ENCODE results near the gene COL4A1.

COL4A1 gene

DNA sequence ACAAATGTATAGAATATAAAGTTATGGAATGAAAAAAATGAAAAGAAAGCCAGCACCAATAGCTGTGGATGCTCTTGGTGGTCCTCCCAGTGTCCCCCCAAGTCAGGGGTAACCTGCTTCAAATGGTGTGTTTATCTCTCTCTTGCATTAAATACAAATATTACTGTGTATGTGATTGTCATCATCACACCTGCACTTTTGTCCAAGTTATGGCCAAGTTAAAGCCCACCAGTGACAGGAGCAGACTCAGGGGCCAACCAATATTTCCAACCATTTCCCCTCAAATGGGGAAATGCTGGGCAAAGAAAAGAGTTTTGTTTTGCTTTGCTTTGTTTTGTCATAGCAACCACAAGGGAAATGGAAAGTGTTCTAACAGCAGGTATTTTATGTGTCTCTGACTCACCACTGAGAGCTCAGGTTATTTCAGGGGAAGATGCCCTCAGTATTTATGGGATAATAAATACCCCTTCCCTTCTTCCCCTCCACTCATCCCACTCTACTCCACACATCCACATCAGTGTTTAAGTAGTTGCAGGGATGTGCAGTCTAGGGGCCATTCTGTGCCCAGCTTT, 133.6 kb downstream of the COL4A1 start:
- DNase-seq (ENCODE audit: low read depth in 2 of 3, low spot score in 2 of 3): no peak

GRCh38 chr13:110170882-110171281, 136.1 kb downstream of the COL4A1 start:
- no peak for DNase-seq (ENCODE audit: low read depth in 2 of 3, low spot score in 2 of 3)

DNA sequence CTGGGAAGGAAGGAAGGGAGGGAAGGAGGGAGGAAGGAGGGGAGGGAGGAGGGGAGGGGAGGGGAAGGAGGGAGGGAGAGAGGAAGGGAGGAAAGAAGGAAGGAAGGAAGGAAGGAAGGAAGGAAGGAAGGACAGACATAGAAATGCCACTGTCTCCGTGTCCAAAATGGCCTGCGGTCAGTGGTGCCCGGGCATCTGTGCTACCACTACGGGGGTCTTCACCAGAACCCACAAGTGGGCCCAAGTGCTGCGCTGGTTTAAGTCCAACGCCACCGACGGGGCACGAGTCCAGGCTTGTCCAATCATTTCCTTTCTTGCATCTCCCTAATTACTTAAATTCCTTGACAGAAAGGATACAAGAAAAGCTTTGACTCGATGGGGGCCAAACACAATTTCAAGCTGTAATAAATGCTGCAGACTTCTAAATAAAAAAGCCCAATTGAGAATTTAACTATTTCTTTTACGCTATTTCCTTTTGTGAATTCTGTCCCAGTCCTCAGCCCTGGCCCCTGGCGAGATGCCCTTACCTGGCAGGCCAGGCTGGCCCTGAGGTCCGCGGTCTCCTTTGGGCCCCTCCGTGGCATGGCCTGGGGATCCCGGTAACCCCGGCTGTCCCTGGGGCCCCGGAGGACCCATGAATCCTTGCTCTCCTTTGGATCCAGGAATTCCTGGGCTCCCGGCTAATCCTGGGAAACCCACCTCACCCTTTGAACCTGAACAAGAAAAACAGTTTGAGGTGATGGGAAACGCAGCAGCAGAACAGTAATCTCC, 136.8 kb downstream of the COL4A1 start:
- DNase-seq (ENCODE audit: low read depth in 2 of 3, low spot score in 2 of 3): no peak

GRCh38 chr13:110168999-110169933, 137.7 kb downstream of the COL4A1 start:
- no peak for DNase-seq (ENCODE audit: low read depth in 2 of 3, low spot score in 2 of 3)

DNA sequence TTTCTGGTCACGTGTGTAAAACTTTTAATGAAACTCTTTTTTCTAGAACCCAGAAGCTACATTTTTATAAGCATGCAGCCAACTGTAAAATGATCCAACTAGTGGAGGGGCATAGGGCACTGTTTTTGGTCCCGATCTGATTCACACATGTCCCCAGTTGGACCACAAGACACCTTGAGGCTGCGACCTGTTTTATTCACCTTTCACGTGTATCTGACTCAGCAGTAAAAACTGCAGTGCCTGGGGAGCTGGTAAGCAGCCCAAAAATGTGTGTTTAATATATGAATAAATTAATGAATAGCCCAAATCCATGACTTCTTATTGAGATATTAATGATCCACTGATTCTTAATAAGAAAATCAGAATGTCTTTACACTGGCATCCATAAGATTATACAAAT, 140.4 kb downstream of the COL4A1 start:
- no peak for DNase-seq (ENCODE audit: low read depth in 2 of 3, low spot score in 2 of 3)

GRCh38 chr13:110164706-110165105, 142.3 kb downstream of the COL4A1 start:
- no peak for DNase-seq (ENCODE audit: low read depth in 2 of 3, low spot score in 2 of 3)

DNA sequence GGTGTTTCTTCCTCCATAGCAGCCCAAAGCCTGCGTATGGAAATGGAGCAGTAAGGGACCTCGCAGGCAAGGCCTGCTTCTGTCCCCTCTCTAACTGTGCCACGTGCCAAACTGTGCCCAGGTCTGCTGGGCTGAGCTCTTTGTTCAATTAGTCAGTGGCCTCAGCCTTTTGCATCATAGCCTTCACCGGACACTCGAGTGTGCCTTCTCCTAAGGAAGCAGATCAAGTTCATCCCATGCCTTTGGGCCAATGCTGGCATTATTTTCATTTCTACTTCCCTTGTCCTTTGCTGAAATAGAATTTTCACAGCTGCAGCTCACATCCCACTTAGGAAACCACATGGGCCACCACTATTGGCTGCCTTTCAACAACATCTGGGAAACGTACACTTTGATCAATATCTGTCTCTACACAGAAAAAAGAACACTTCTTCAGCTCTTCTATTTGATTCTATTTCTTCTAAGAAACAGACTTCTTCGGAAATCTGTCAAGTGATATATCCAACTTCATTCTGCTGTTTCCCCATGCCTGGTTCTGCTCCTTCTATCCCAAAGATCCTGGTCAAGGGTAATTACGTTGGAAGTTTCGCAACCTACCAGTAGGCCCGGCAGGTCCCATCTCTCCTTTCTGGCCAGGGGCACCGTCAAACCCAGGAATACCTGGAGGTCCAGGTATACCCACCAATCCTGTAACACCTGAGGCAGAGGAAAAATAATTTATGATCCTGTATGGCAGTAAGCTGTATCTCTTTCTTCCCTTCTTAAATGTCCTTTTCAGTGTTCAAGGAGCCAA, 143.9 kb downstream of the COL4A1 start:
- DNase-seq (ENCODE audit: low read depth in 2 of 3, low spot score in 2 of 3): no peak

- DNase-seq (ENCODE audit: low read depth in 2 of 3, low spot score in 2 of 3): no peak
Observed at GRCh38 chr13:110162053-110162452, 144.9 kb downstream of the COL4A1 start.

GRCh38 chr13:110161112-110161882, 145.7 kb downstream of the COL4A1 start:
- DNase-seq (ENCODE audit: low read depth in 2 of 3, low spot score in 2 of 3): no peak

GRCh38 chr13:110158226-110158625, 148.7 kb downstream of the COL4A1 start:
- DNase-seq (ENCODE audit: low read depth in 2 of 3, low spot score in 2 of 3): no peak

DNA sequence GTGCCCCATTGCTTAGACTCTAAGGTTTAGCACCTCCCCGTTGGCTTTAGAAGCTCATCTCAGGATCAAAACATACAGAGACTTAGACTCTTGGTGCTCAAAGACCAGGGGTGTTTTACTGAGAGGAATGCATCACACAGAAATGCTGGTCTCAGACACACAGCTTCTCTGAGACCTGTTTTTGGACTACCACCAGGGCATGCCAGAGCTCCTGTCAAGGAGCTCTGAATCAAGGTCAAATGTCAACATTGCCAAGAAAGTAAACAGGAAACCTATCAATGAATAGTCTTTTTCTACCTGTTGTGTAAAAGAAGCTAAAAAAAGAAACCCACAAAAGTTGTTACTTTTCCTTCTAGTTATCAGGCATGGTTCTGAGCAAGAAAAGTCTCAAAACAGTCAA, 149.2 kb downstream of the COL4A1 start:
- no peak for DNase-seq (ENCODE audit: low read depth in 2 of 3, low spot score in 2 of 3)

DNA sequence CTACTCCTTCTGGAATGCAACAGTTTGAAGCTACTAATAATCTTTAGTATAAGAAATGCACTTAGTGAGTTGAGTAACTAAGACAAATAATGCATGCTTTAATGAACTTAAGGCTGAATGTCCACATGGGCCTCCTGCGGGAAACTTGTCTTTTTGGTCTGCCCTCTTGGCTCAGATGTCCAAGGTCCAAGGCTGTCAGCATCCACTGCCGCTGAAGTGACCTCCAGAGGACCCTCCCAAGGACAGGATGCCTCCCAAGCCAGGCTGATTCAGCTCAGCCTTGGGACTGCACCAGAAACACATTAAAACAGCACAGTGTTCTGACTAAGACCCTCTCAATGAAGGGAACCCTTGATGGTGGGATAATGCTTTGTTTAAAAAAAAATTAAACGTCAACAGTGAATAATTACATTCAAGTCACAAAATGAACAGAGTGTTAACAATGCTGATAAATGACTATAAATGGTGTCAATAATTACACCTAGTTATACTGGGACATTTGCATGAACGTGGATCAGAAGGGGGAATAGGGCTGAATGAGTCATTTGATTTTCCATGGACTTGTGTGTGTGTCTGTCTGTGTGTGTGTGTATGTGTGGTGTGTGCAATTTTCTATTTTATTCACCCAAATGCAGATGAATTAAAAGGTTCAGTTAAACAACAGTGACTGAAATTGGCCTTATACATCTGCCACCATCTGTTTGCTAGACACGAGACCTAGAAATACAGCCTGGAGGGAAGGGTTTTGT, 150.5 kb downstream of the COL4A1 start:
- no peak for DNase-seq (ENCODE audit: low read depth in 2 of 3, low spot score in 2 of 3)

- no peak for DNase-seq (ENCODE audit: low read depth in 2 of 3, low spot score in 2 of 3)
Observed at GRCh38 chr13:110155072-110155471, 151.9 kb downstream of the COL4A1 start.

- DNase-seq (ENCODE audit: low read depth in 2 of 3, low spot score in 2 of 3): no peak
Observed at GRCh38 chr13:110154410-110154933, 152.5 kb downstream of the COL4A1 start.

- no peak for DNase-seq (ENCODE audit: low read depth in 2 of 3, low spot score in 2 of 3)
Observed at GRCh38 chr13:110152351-110152750, 154.6 kb downstream of the COL4A1 start.

GRCh38 chr13:110151462-110151861, 155.5 kb downstream of the COL4A1 start:
- no peak for DNase-seq (ENCODE audit: low read depth in 2 of 3, low spot score in 2 of 3)

DNA sequence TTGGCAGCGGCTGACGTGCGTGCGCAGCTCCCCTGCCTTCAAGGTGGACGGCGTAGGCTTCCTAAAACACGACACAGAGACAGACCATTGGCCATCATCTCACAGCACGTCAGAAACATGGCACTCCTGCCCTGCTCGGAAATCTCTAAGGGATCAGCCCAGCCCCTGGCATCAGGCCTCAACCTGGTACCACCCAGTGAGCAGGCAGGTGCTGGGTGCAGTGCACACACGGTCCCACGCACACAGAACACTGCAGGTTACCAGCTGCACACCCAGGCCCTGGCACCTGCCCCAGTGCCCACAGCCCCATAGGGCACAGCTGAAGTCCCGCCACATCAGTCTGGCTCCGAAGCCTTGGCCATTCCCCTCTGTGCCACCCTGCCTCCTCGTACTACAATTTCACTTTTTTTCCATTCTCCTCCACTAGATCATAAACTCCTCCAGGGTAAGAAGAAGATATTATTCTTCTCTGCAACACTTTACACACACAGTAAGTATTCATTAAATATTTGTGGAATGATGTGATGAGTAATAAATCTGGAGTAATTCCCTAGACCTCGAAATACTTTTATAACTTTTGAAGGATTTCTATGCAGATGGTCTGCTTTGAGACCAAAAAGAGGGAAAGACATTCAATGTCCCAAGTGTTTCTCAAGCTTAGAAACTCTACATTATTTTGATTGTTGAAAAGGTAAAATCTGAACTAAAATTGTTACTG, 156.4 kb downstream of the COL4A1 start:
- no peak for DNase-seq (ENCODE audit: low read depth in 2 of 3, low spot score in 2 of 3)

DNA sequence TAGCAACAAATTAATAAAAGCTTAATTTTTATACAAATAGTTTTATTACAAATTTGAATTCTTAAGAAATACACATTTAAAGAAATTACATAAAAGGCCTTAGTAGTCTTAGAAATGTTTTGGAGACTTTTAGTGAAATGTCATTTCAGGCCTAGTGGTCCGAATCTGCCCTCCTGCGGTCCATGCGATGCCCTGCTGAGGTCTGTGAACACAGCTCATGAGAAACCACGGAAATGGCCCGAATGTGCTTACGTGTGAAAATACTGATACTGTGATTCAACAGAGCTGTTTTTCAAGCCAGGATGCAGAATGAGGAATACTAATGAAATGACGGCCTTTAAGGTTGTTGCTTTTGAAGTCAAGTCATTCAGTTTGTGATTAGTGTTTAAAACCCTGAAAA, 157.9 kb downstream of the COL4A1 start:
- DNase-seq (ENCODE audit: low read depth in 2 of 3, low spot score in 2 of 3): no peak

- DNase-seq (ENCODE audit: low read depth in 2 of 3, low spot score in 2 of 3): no peak
Observed at GRCh38 chr13:110140099-110140498, 166.9 kb downstream of the COL4A1 start.
